OCI-M1 (cell line): ENCODE measurements around the gene XRN1.
A peak's percentile ranks its signal among the peaks of the same experiment; 100 is the strongest.

Experiments used
- DNase-seq: peaks from one replicate; lab custom pipeline; 2025; lab: John Stamatoyannopoulos, UW

The XRN1 gene

GRCh38 chr3:142270407-142270806, 177.4 kb downstream of the XRN1 start:
- DNase-seq, result no peak

- no peak for DNase-seq
Observed at GRCh38 chr3:142269767-142270166, 178.1 kb downstream of the XRN1 start.

- DNase-seq, result no peak
Observed at GRCh38 chr3:142268426-142268825, 179.4 kb downstream of the XRN1 start.

GRCh38 chr3:142267269-142267668, 180.6 kb downstream of the XRN1 start:
- no peak for DNase-seq

- peak; percentile 57 for DNase-seq
Observed at GRCh38 chr3:142263112-142263511, 184.7 kb downstream of the XRN1 start.

- no peak for DNase-seq
Observed at GRCh38 chr3:142259359-142259758, 188.5 kb downstream of the XRN1 start.

GRCh38 chr3:142256712-142257333, 191.0 kb downstream of the XRN1 start:
- DNase-seq, result no peak
